GM21786 (cell line): ENCODE results near the gene RPS29.

Experiments used
- ATAC-seq: cut with Tn5 transposase; IDR thresholded peaks from one replicate; pipeline ENCODE4 v1.9.1; 2021; ENCODE audit not compliant: unreplicated experiment

Gene RPS29

GRCh38 chr14:49553106-49553505, 33.1 kb downstream of the RPS29 start:
- ATAC-seq, result no peak

- ATAC-seq, result no peak
Measured at GRCh38 chr14:49551569-49551968, 34.6 kb downstream of the RPS29 start.

- no peak for ATAC-seq
Measured at GRCh38 chr14:49550286-49551184, 35.6 kb downstream of the RPS29 start.

GRCh38 chr14:49549881-49550280, 36.3 kb downstream of the RPS29 start:
- no peak for ATAC-seq

GRCh38 chr14:49549446-49549845, 36.7 kb downstream of the RPS29 start:
- no peak for ATAC-seq

GRCh38 chr14:49546766-49547165, 39.4 kb downstream of the RPS29 start:
- no peak for ATAC-seq

- ATAC-seq, result no peak
Measured at GRCh38 chr14:49545716-49546115, 40.5 kb downstream of the RPS29 start.

- no peak for ATAC-seq
Measured at GRCh38 chr14:49545071-49545470, 41.1 kb downstream of the RPS29 start.

GRCh38 chr14:49541049-49541448, 45.1 kb downstream of the RPS29 start:
- no peak for ATAC-seq

- ATAC-seq, result no peak
Measured at GRCh38 chr14:49538852-49539251, 47.3 kb downstream of the RPS29 start.
